ENCODE results near the gene CFH.

Gene CFH

DNA sequence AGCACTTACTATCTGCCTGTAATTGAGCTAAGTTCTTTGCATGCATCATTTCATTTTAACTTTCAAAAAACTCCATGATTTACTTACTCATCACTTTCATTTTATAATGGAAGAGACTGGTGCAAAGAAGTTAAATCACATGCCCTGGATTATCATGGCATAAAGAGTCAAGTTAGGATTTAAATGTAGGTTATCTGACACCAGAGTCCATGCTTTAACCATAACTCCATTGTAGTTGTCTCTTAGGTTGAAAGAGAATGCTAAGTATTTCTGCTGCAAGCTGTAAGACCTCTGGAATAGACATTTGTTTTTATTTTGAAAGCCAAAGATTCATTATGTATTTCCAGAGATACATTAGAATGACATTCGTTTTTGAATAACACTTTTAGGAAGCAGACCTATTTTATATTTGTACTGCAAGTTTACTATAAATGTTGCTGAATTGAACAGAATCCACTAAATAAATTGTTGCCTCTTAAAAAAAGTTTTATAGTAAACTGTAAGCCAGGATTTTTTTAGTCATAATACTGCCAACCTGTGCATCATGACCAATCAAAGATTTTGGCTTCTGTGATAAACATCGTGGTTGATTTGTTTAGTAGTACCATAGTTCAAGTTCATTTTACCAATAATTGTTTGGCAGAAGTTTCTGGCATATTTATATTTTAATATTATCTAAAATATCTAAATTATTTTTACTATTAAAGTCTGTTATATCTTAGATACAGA, 26.1 kb downstream of the CFH start:
- Histone ChIP-seq H3K4me3 (replicated peaks; ENCODE audit: insufficient read depth, low read length) (no peak overlapping the region), H3K27ac (replicated peaks) (no peak overlapping the region), H3K27me3 (ENCODE audit: insufficient read depth, poor library complexity, severe bottlenecking) (no peaks in the 10 kb centered on the region)
- no peak for DNase-seq (ENCODE audit: low read depth in 1 of 2, low spot score in 1 of 2)
- TF ChIP-seq POLR2AphosphoS5 (IDR thresholded peaks at IDR 0.05; ENCODE audit: low read depth) (no peak), SPI1 (IDR thresholded peaks at IDR 0.05; ENCODE audit: borderline replicate concordance, low read depth) (no peak), GABPA (IDR thresholded peaks at IDR 0.05; ENCODE audit: low read depth) (no peak)
- TF ChIP-seq, protein P1, sequence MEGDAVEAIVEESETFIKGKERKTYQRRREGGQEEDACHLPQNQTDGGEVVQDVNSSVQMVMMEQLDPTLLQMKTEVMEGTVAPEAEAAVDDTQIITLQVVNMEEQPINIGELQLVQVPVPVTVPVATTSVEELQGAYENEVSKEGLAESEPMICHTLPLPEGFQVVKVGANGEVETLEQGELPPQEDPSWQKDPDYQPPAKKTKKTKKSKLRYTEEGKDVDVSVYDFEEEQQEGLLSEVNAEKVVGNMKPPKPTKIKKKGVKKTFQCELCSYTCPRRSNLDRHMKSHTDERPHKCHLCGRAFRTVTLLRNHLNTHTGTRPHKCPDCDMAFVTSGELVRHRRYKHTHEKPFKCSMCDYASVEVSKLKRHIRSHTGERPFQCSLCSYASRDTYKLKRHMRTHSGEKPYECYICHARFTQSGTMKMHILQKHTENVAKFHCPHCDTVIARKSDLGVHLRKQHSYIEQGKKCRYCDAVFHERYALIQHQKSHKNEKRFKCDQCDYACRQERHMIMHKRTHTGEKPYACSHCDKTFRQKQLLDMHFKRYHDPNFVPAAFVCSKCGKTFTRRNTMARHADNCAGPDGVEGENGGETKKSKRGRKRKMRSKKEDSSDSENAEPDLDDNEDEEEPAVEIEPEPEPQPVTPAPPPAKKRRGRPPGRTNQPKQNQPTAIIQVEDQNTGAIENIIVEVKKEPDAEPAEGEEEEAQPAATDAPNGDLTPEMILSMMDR (IDR thresholded peaks at IDR 0.05; ENCODE audit: insufficient read depth, low read length) = no peak
- TF ChIP-seq, protein P2, sequence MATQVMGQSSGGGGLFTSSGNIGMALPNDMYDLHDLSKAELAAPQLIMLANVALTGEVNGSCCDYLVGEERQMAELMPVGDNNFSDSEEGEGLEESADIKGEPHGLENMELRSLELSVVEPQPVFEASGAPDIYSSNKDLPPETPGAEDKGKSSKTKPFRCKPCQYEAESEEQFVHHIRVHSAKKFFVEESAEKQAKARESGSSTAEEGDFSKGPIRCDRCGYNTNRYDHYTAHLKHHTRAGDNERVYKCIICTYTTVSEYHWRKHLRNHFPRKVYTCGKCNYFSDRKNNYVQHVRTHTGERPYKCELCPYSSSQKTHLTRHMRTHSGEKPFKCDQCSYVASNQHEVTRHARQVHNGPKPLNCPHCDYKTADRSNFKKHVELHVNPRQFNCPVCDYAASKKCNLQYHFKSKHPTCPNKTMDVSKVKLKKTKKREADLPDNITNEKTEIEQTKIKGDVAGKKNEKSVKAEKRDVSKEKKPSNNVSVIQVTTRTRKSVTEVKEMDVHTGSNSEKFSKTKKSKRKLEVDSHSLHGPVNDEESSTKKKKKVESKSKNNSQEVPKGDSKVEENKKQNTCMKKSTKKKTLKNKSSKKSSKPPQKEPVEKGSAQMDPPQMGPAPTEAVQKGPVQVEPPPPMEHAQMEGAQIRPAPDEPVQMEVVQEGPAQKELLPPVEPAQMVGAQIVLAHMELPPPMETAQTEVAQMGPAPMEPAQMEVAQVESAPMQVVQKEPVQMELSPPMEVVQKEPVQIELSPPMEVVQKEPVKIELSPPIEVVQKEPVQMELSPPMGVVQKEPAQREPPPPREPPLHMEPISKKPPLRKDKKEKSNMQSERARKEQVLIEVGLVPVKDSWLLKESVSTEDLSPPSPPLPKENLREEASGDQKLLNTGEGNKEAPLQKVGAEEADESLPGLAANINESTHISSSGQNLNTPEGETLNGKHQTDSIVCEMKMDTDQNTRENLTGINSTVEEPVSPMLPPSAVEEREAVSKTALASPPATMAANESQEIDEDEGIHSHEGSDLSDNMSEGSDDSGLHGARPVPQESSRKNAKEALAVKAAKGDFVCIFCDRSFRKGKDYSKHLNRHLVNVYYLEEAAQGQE (IDR thresholded peaks at IDR 0.05; ENCODE audit: insufficient replicate concordance, low read depth) = no peak

DNA sequence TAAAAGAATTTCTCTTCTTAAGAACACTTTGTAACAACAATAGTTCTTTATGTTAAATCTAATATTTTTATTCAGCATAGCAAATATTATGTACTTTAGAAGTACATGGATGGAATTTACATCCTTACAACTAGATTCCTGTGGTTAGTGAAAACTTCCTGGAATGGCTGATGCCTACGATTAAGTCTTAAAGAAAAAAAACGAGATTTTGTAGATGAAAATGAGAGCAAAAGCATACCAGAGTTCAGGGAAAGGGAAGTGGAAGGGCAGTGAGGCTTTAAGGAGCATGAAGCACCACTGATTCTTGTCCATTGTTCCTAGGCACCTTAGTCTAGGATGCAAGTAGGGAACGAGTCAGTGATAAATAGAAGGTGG, 26.7 kb downstream of the CFH start:
- DNase-seq (ENCODE audit: low read depth in 1 of 2, low spot score in 1 of 2) = no peak
- TF ChIP-seq GABPA (IDR thresholded peaks at IDR 0.05; ENCODE audit: low read depth) = no peak
- no peak for TF ChIP-seq POLR2AphosphoS5 (IDR thresholded peaks at IDR 0.05; ENCODE audit: low read depth)
- TF ChIP-seq, protein P1 (IDR thresholded peaks at IDR 0.05; ENCODE audit: insufficient read depth, low read length) = no peak
- TF ChIP-seq SPI1 (IDR thresholded peaks at IDR 0.05; ENCODE audit: borderline replicate concordance, low read depth) = no peak
- TF ChIP-seq, protein P2 (IDR thresholded peaks at IDR 0.05; ENCODE audit: insufficient replicate concordance, low read depth) = no peak
- Histone ChIP-seq H3K4me3 (replicated peaks; ENCODE audit: insufficient read depth, low read length) (no peak overlapping the region), H3K27me3 (ENCODE audit: insufficient read depth, poor library complexity, severe bottlenecking) (no peaks in the 10 kb centered on the region), H3K27ac (replicated peaks) (no peak overlapping the region)

DNA sequence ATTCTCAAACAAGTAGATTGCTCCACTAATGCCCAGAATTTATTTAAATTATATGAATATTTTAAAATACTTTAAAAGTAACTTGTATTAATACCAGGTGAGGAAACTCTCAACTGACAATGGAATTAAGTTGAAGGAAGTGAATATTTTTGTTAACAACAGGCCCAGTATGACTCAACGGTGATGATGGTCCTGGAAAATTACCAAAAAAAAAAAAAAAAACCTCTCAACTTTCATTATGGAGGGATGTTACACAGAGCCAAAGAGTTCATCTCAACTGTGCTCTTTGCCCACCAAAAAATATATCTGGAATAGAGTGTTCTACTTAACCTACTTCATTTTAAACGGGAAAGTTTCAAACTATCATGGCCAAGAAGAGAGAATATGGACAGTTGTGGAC, 28.3 kb downstream of the CFH start:
- no peak for TF ChIP-seq GABPA (IDR thresholded peaks at IDR 0.05; ENCODE audit: low read depth)
- no peak for TF ChIP-seq POLR2AphosphoS5 (IDR thresholded peaks at IDR 0.05; ENCODE audit: low read depth)
- no peak for TF ChIP-seq SPI1 (IDR thresholded peaks at IDR 0.05; ENCODE audit: borderline replicate concordance, low read depth)
- TF ChIP-seq, protein P2 (IDR thresholded peaks at IDR 0.05; ENCODE audit: insufficient replicate concordance, low read depth) = no peak
- TF ChIP-seq, protein P1 (IDR thresholded peaks at IDR 0.05; ENCODE audit: insufficient read depth, low read length) = no peak
- H3K27me3 ChIP-seq (ENCODE audit: insufficient read depth, poor library complexity, severe bottlenecking) = no peaks in the 10 kb centered on the region
- no peak for DNase-seq (ENCODE audit: low read depth in 1 of 2, low spot score in 1 of 2)
- H3K4me3 ChIP-seq (replicated peaks; ENCODE audit: insufficient read depth, low read length) = no peak overlapping the region
- no peak overlapping the region for H3K27ac ChIP-seq (replicated peaks)
